NB4 (cell line): ENCODE results near the gene TSPO.

Experiments used
- CTCF ChIP-seq: IDR thresholded peaks from one replicate; pipeline ENCODE4 v1.5.1; 2012; ENCODE audit warnings: low read depth, low read length
- MAX ChIP-seq: IDR thresholded peaks from 2 replicates; pipeline ENCODE4 v1.6.1; 2011; ENCODE audit warnings: low read depth, low read length
- POLR2A ChIP-seq: IDR thresholded peaks from 2 replicates; pipeline ENCODE4 v1.6.1; 2011; ENCODE audit warnings: mild to moderate bottlenecking; ENCODE audit not compliant: insufficient read length; ENCODE audit errors: extremely low read depth

- no peak for TF ChIP-seq CTCF
- no peak for TF ChIP-seq MAX
- TF ChIP-seq POLR2A = no peak
These were observed 61.1 kb downstream of the TSPO start for GRCh38 chr22:43212434-43212952.
